ENCODE measurements around the gene SLC2A2.

DNA sequence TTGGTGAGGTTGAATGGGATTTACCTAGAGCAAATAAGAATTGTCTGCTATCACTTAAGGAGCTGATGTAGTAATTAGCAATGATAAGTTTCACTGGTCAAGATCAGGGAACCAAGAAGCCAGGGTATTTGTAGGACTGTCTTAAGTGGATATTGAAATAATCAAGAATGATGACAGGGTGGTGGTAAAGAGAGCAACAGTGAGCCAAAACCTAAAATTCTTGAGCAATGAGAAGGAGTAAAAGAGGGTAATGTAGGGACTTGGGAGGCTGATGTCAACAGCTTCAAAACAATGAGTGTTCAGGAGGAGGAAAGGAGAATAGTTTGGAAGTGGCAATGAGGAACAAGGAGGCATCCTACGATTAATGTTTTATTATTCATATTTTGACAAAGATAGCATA lies 31.5 kb upstream of the SLC2A2 start:
- TF ChIP-seq POLR2A (IDR thresholded peaks at IDR 0.05): no peak
- TF ChIP-seq, protein P1, sequence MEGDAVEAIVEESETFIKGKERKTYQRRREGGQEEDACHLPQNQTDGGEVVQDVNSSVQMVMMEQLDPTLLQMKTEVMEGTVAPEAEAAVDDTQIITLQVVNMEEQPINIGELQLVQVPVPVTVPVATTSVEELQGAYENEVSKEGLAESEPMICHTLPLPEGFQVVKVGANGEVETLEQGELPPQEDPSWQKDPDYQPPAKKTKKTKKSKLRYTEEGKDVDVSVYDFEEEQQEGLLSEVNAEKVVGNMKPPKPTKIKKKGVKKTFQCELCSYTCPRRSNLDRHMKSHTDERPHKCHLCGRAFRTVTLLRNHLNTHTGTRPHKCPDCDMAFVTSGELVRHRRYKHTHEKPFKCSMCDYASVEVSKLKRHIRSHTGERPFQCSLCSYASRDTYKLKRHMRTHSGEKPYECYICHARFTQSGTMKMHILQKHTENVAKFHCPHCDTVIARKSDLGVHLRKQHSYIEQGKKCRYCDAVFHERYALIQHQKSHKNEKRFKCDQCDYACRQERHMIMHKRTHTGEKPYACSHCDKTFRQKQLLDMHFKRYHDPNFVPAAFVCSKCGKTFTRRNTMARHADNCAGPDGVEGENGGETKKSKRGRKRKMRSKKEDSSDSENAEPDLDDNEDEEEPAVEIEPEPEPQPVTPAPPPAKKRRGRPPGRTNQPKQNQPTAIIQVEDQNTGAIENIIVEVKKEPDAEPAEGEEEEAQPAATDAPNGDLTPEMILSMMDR (IDR thresholded peaks at IDR 0.05): no peak

All from suprapubic skin (tissue), 3 donors.